ENCODE data around the gene CBS. TPM values are rescaled to one million over a fixed set of nuclear protein-coding genes. Genes with fewer than 3 reads are reported as not detected.

The CBS gene
- total RNA-seq = 66.9 and 74.4 TPM in 2 replicates

GRCh38 chr21:43075170-43076022 is at the start of gene CBS:
CBS (minus strand) TSS chr21:43075835; CDS start chr21:43072193, 3,642 bp downstream.

DNA sequence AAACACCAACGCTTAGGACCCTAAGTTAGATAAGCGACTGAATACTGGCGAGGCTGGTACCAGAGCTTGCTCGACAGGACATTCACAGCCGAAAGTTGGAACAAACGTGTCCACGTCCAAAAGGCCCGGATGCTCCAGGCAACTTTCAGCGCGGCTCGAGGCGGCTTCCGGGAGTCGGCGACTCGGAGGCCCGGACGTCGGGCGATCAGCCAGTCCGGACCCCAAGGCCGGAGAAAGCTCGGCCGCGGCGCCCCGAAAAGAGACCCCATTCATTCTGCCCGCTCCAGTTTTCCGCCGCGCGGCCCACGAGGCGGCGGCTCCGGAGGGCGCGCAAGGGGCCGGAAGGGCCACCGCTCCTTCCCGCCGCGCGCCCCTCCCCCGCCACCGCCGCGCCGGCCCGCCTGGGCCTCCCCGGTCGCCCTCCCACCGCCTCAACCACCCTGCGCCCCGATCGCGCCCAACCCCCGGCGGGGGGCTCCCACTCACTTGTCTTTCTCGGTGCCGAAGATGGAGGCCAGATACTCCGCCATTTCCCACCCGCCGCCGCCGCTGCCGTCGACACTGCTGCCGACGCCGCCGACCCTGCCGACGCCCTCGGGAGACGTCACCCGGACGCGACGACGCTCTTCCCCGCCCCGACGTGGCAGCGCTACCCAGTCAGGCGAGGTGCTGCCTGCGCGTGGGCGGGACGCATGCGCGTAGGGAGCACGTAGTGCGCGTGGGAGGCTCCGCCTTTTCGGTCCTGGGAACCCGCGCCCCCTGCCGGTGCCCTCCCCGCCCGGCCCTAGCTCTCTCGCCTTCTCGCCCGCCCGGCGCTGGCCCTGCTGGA is 31.5 kb upstream of the CBS start, which contains the start of gene U2AF1:
U2AF1 (minus strand) TSS at position 606 of the 829 bp plus-strand sequence; CDS start at position 530, 76 bp downstream.

Other genes starting within 250 kb of the CBS start
- 4.4 and 6.1 TPM in 2 replicates for gene WDR4, start 196.3 kb downstream of the CBS start, total RNA-seq
- 51.7 and 53.3 TPM in 2 replicates for gene NDUFV3, start 182.5 kb downstream of the CBS start, total RNA-seq
- 0.35 TPM in 1 of 2 replicates, not detected in the other for gene ERVH48-1, start 150.2 kb downstream of the CBS start, total RNA-seq
- gene PKNOX1, start 101.3 kb downstream of the CBS start, total RNA-seq = 14.4 and 25.1 TPM in 2 replicates
- 22.2 and 30.8 TPM in 2 replicates for gene U2AF1, start 31.7 kb upstream of the CBS start, total RNA-seq
- not detected in 2 replicates for gene CRYAA, start 93.2 kb upstream of the CBS start, total RNA-seq

Measured in myometrial cell (primary cell).